NCI-H2107 treated with DMSO at 0.1 percent for 48 hours (cell line): ENCODE measurements around the gene PCCA.
"Not testable (repeated sequence)": the region's sequence is repeated elsewhere in the genome, so short reads cannot be mapped to it uniquely, and the experiment has no call there.

Source experiments
- DNase-seq: peaks from one replicate; lab custom pipeline; 2025; ENCODE audit not compliant: unreplicated experiment; lab: John Stamatoyannopoulos, UW

The PCCA gene

GRCh38 chr13:100356426-100356825 lies 267.5 kb downstream of the PCCA start:
- no peak for DNase-seq

GRCh38 chr13:100356889-100357288 lies 268.0 kb downstream of the PCCA start:
- no peak for DNase-seq

GRCh38 chr13:100357764-100358163 lies 268.9 kb downstream of the PCCA start:
- no peak for DNase-seq

- DNase-seq: no peak
Observed at GRCh38 chr13:100361504-100361903, 272.6 kb downstream of the PCCA start.

GRCh38 chr13:100362371-100362770 lies 273.5 kb downstream of the PCCA start:
- DNase-seq: no peak

GRCh38 chr13:100362781-100363180 lies 273.9 kb downstream of the PCCA start:
- no peak for DNase-seq

- no peak for DNase-seq
Observed at GRCh38 chr13:100363285-100363711, 274.4 kb downstream of the PCCA start.

GRCh38 chr13:100363874-100364273 lies 275.0 kb downstream of the PCCA start:
- DNase-seq: no peak

GRCh38 chr13:100364591-100364990 lies 275.7 kb downstream of the PCCA start:
- DNase-seq: no peak

- no peak for DNase-seq
Observed at GRCh38 chr13:100365680-100366079, 276.8 kb downstream of the PCCA start.

- DNase-seq: no peak
Observed at GRCh38 chr13:100378533-100378932, 289.6 kb downstream of the PCCA start.

- no peak for DNase-seq
Observed at GRCh38 chr13:100381595-100382224, 292.8 kb downstream of the PCCA start.

- DNase-seq: no peak
Observed at GRCh38 chr13:100382785-100383184, 293.9 kb downstream of the PCCA start.

GRCh38 chr13:100387416-100387815 lies 298.5 kb downstream of the PCCA start:
- DNase-seq: no peak

- DNase-seq: not testable (repeated sequence)
Observed at GRCh38 chr13:100388150-100388549, 299.3 kb downstream of the PCCA start.

- no peak for DNase-seq
Observed at GRCh38 chr13:100388923-100389322, 300.0 kb downstream of the PCCA start.

GRCh38 chr13:100389617-100390016 lies 300.7 kb downstream of the PCCA start:
- DNase-seq: no peak

GRCh38 chr13:100392709-100393630 lies 304.1 kb downstream of the PCCA start:
- no peak for DNase-seq

GRCh38 chr13:100394005-100394695 lies 305.3 kb downstream of the PCCA start:
- DNase-seq: peak; percentile 58

GRCh38 chr13:100395698-100396373 lies 306.9 kb downstream of the PCCA start:
- no peak for DNase-seq

- DNase-seq: no peak
Observed at GRCh38 chr13:100396776-100397175, 307.9 kb downstream of the PCCA start.
